Brain microvascular endothelial cell (primary cell): ENCODE measurements around the gene NTN1.

Source experiments
- DNase-seq: peaks from one replicate; pipeline ENCODE4 v3.0.0-alpha.2; 2020
- H3K27ac ChIP-seq: fragments of 250-450 bp; sonication (Bioruptor Pico); 2 replicates; pipeline ENCODE4 v1.5.1; 2020; ENCODE audit warnings: mild to moderate bottlenecking, moderate library complexity
- H3K27me3 ChIP-seq: fragments of 250-450 bp; sonication (Bioruptor Pico); replicated peaks from 2 replicates; pipeline ENCODE4 v1.5.1; 2020; ENCODE audit warnings: mild to moderate bottlenecking
- H3K36me3 ChIP-seq: fragments of 250-450 bp; sonication (Bioruptor Pico); replicated peaks from 2 replicates; pipeline ENCODE4 v1.5.1; 2020; ENCODE audit warnings: mild to moderate bottlenecking
- H3K4me3 ChIP-seq: 2 replicates; pipeline ENCODE4 v1.5.1; 2011; ENCODE audit warnings: low read depth, mild to moderate bottlenecking, control low read depth, low read length, moderate library complexity
- in situ Hi-C: cut with HindIII; loops from 2 replicates; pipeline ENCODE4 v1.10.0; 2017; ENCODE audit warnings: low sequenced_read_pairs, low pct_ligation_motif_present
- TF ChIP-seq, protein P1 (sequence below): IDR thresholded peaks from 2 replicates; pipeline ENCODE4 v1.5.1; 2011; ENCODE audit warnings: low read depth, mild to moderate bottlenecking, moderate library complexity, low read length, control low read depth, inconsistent platforms; ENCODE audit errors: missing control alignments

NTN1 gene

GRCh38 chr17:9273428-9274391, 252.4 kb downstream of the NTN1 start:
- TF ChIP-seq, protein P1, sequence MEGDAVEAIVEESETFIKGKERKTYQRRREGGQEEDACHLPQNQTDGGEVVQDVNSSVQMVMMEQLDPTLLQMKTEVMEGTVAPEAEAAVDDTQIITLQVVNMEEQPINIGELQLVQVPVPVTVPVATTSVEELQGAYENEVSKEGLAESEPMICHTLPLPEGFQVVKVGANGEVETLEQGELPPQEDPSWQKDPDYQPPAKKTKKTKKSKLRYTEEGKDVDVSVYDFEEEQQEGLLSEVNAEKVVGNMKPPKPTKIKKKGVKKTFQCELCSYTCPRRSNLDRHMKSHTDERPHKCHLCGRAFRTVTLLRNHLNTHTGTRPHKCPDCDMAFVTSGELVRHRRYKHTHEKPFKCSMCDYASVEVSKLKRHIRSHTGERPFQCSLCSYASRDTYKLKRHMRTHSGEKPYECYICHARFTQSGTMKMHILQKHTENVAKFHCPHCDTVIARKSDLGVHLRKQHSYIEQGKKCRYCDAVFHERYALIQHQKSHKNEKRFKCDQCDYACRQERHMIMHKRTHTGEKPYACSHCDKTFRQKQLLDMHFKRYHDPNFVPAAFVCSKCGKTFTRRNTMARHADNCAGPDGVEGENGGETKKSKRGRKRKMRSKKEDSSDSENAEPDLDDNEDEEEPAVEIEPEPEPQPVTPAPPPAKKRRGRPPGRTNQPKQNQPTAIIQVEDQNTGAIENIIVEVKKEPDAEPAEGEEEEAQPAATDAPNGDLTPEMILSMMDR: no peak
- Histone ChIP-seq H3K27ac (no peak overlapping the region), H3K4me3 (no peak overlapping the region), H3K27me3 (no peaks in the 10 kb centered on the region), H3K36me3 (no peaks in the 10 kb centered on the region)
- in situ Hi-C loops: no loop called here
- no peak for DNase-seq

GRCh38 chr17:9274973-9275372, 253.7 kb downstream of the NTN1 start:
- no peak for DNase-seq
- TF ChIP-seq, protein P1: no peak
- Histone ChIP-seq H3K4me3 (no peak overlapping the region), H3K36me3 (no peaks in the 10 kb centered on the region), H3K27ac (no peak overlapping the region), H3K27me3 (no peaks in the 10 kb centered on the region)
- in situ Hi-C loops: no loop called here

GRCh38 chr17:9279893-9280292, 258.6 kb downstream of the NTN1 start:
- Histone ChIP-seq H3K27me3 (no peaks in the 10 kb centered on the region), H3K27ac (no peak overlapping the region), H3K36me3 (no peaks in the 10 kb centered on the region), H3K4me3 (no peak overlapping the region)
- in situ Hi-C loops: no loop called here
- no peak for DNase-seq
- TF ChIP-seq, protein P1: no peak

DNA sequence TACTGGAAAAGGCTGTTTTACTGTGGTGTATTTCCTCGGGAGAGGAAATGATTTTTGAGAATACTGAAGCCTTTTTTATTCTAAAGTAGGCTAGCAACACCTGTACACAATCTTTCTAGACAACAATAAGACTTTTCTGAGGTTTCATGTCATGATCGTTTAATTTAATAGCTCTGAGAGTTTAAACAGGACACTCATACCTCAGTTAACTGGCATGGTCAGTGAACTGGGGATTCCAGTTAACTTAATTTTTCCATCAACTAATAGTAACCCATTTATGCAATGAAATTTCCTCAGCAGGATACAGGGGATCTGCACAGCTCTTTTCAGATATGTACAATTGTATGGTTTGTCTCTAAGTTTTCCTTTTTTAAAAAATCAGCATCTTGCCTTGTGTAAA, 262.6 kb downstream of the NTN1 start:
- TF ChIP-seq, protein P1: no peak
- Histone ChIP-seq H3K27ac (no peak overlapping the region), H3K27me3 (no peaks in the 10 kb centered on the region), H3K4me3 (no peak overlapping the region), H3K36me3 (no peaks in the 10 kb centered on the region)
- DNase-seq: no peak
- in situ Hi-C loops: no loop called here

DNA sequence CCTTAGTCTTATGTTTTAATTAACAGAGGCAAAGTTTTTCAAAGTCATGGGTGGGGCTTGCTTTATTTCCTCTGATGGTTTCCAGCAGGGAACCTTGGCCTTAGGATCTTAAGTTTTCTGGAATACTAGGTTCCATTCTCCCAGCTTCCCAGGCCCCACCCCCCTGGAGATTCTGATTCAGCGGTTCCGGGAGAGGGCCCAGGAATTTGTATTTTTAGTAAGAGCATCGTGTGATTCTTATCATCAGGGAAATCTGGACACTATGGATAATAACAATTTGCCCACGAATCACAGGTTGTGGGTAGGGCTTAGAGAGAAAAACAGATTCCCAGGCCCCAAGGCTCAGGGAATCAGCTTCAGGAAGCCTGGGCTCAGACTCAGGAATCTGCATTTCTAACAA, 263.6 kb downstream of the NTN1 start:
- Histone ChIP-seq H3K4me3 (no peak overlapping the region), H3K27me3 (no peaks in the 10 kb centered on the region), H3K27ac (no peak overlapping the region), H3K36me3 (no peaks in the 10 kb centered on the region)
- TF ChIP-seq, protein P1: no peak
- no peak for DNase-seq
- in situ Hi-C loops: no loop called here
